ENCODE data around the gene ATF5. TPM values are rescaled to one million over a fixed set of nuclear protein-coding genes. Genes with fewer than 3 reads are reported as not detected.

Gene ATF5
- total RNA-seq, 1 donor from 2014 or later, result 35.5 TPM

DNA sequence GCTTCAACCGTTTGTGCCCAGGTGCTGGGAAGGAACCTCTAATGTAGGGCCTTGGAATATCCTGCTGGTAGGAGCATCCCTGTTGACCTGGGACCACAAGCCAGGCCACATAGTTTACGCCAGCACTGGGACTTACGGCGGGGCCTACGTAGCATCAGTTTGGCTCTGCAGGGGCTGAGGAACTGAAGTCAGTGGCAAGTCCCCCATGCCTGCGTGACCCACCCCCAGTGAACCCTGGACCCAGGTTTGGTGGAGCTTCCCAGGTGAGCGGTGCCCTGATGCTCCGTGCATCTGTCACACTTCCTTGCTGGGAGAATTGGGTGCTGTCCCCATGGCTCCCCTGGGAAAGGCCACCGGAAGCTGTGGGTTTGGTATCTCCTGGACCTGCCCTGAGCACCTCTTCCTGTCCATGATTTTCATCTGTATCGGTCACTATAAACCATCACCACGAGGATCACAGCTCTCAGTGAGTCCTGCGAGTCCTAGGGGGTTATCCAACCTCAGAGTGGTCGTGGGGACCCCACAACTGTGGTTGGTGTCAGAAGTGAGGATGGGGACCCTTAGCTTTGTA is 22.0 kb downstream of the ATF5 start:
- Mint-ChIP-seq H3K27ac (ENCODE audit: unreplicated experiment) (no peak overlapping the region), H3K9me3 (ENCODE audit: unreplicated experiment) (peaks cover 9% of the 10 kb centered on the region), H3K4me1 (ENCODE audit: low read depth, unreplicated experiment) (no peaks in the 10 kb centered on the region), H3K27me3 (ENCODE audit: low read depth, unreplicated experiment) (peaks cover 20% of the 10 kb centered on the region), H3K4me3 (ENCODE audit: unreplicated experiment) (no peak overlapping the region), H3K36me3 (ENCODE audit: low read depth, unreplicated experiment) (no peaks in the 10 kb centered on the region)
- Histone ChIP-seq H3K36me3 (ENCODE audit: insufficient read depth, low read length) (no peaks in the 10 kb centered on the region), H3K27ac (ENCODE audit: low read depth, low read length) (no peak overlapping the region), H3K9me3 (ENCODE audit: insufficient read depth, low read depth, low read length) (no peaks in the 10 kb centered on the region), H4K20me1 (ENCODE audit: insufficient read depth, low read length) (no peaks in the 10 kb centered on the region), H3K4me2 (ENCODE audit: low read length) (no peak overlapping the region), H3K27me3 (ENCODE audit: insufficient read depth, low read length) (peaks cover 3% of the 10 kb centered on the region), H3K4me1 (ENCODE audit: insufficient read depth, low read length) (no peaks in the 10 kb centered on the region), H3K79me2 (ENCODE audit: insufficient read depth, low read length) (no peaks in the 10 kb centered on the region), H2AFZ (ENCODE audit: low read depth, low read length) (no peak overlapping the region), H3K4me3 (ENCODE audit: insufficient read depth, low read depth, low read length) (no peak overlapping the region), H3K9ac (ENCODE audit: low read length) (no peak overlapping the region)
- TF ChIP-seq EZH2 (IDR thresholded peaks at IDR 0.05; ENCODE audit: insufficient read depth, low read length) (no peak), CTCF (IDR thresholded peaks at IDR 0.05; ENCODE audit: insufficient read depth, low read depth, low read length) (no peak)
- FAIRE-seq (no peak), DNase-seq (ENCODE audit: low read depth) (no peak)

- H3K36me3 Mint-ChIP-seq (ENCODE audit: low read depth, unreplicated experiment), result no peaks in the 10 kb centered on the region
- no peak for DNase-seq (ENCODE audit: low read depth)
- Histone ChIP-seq H3K36me3 (ENCODE audit: insufficient read depth, low read length) (no peaks in the 10 kb centered on the region), H4K20me1 (ENCODE audit: insufficient read depth, low read length) (no peaks in the 10 kb centered on the region), H3K27me3 (ENCODE audit: insufficient read depth, low read length) (peaks cover 3% of the 10 kb centered on the region), H3K27ac (ENCODE audit: low read depth, low read length) (no peak overlapping the region), H3K9me3 (ENCODE audit: insufficient read depth, low read depth, low read length) (no peaks in the 10 kb centered on the region), H3K9ac (ENCODE audit: low read length) (no peak overlapping the region), H3K4me2 (ENCODE audit: low read length) (no peak overlapping the region), H3K79me2 (ENCODE audit: insufficient read depth, low read length) (no peaks in the 10 kb centered on the region), H3K4me1 (ENCODE audit: insufficient read depth, low read length) (no peaks in the 10 kb centered on the region), H2AFZ (ENCODE audit: low read depth, low read length) (no peak overlapping the region), H3K4me3 (ENCODE audit: insufficient read depth, low read depth, low read length) (no peak overlapping the region)
- H3K27me3 Mint-ChIP-seq (ENCODE audit: low read depth, unreplicated experiment), result peaks cover 16% of the 10 kb centered on the region
- no peak overlapping the region for H3K27ac Mint-ChIP-seq (ENCODE audit: unreplicated experiment)
- peaks cover 9% of the 10 kb centered on the region for H3K9me3 Mint-ChIP-seq (ENCODE audit: unreplicated experiment)
- H3K4me1 Mint-ChIP-seq (ENCODE audit: low read depth, unreplicated experiment), result no peaks in the 10 kb centered on the region
- no peak overlapping the region for H3K4me3 Mint-ChIP-seq (ENCODE audit: unreplicated experiment)
- FAIRE-seq, result no peak
- no peak for TF ChIP-seq CTCF (IDR thresholded peaks at IDR 0.05; ENCODE audit: insufficient read depth, low read depth, low read length)
- no peak for TF ChIP-seq EZH2 (IDR thresholded peaks at IDR 0.05; ENCODE audit: insufficient read depth, low read length)
These were observed 22.9 kb downstream of the ATF5 start for GRCh38 chr19:49951806-49952478.

GRCh38 chr19:49952479-49952836 is 23.5 kb downstream of the ATF5 start:
- Histone ChIP-seq H3K4me1 (ENCODE audit: insufficient read depth, low read length) (no peaks in the 10 kb centered on the region), H3K9ac (ENCODE audit: low read length) (no peak overlapping the region), H3K36me3 (ENCODE audit: insufficient read depth, low read length) (no peaks in the 10 kb centered on the region), H3K4me3 (ENCODE audit: insufficient read depth, low read depth, low read length) (no peak overlapping the region), H2AFZ (ENCODE audit: low read depth, low read length) (no peak overlapping the region), H3K27me3 (ENCODE audit: insufficient read depth, low read length) (peaks cover 3% of the 10 kb centered on the region), H3K79me2 (ENCODE audit: insufficient read depth, low read length) (no peaks in the 10 kb centered on the region), H3K4me2 (ENCODE audit: low read length) (no peak overlapping the region), H3K27ac (ENCODE audit: low read depth, low read length) (no peak overlapping the region), H4K20me1 (ENCODE audit: insufficient read depth, low read length) (no peaks in the 10 kb centered on the region), H3K9me3 (ENCODE audit: insufficient read depth, low read depth, low read length) (no peaks in the 10 kb centered on the region)
- peaks cover 9% of the 10 kb centered on the region for H3K9me3 Mint-ChIP-seq (ENCODE audit: unreplicated experiment)
- H3K27ac Mint-ChIP-seq (ENCODE audit: unreplicated experiment), result no peak overlapping the region
- no peaks in the 10 kb centered on the region for H3K36me3 Mint-ChIP-seq (ENCODE audit: low read depth, unreplicated experiment)
- no peaks in the 10 kb centered on the region for H3K4me1 Mint-ChIP-seq (ENCODE audit: low read depth, unreplicated experiment)
- H3K4me3 Mint-ChIP-seq (ENCODE audit: unreplicated experiment), result no peak overlapping the region
- peaks cover 14% of the 10 kb centered on the region for H3K27me3 Mint-ChIP-seq (ENCODE audit: low read depth, unreplicated experiment)
- DNase-seq (ENCODE audit: low read depth) (no peak), FAIRE-seq (no peak)
- no peak for TF ChIP-seq CTCF (IDR thresholded peaks at IDR 0.05; ENCODE audit: insufficient read depth, low read depth, low read length)
- TF ChIP-seq EZH2 (IDR thresholded peaks at IDR 0.05; ENCODE audit: insufficient read depth, low read length), result no peak

All from astrocyte (in vitro differentiated cells and primary cell).